ENCODE data around the gene MAGED2. TPM values are rescaled to one million over a fixed set of nuclear protein-coding genes. Genes with fewer than 3 reads are reported as not detected.
"Not testable (repeated sequence)": the region's sequence is repeated elsewhere in the genome, so short reads cannot be mapped to it uniquely, and the experiment has no call there.

MAGED2 gene
- total RNA-seq, 1 experiment from 2014 or later, result 136 TPM

DNA sequence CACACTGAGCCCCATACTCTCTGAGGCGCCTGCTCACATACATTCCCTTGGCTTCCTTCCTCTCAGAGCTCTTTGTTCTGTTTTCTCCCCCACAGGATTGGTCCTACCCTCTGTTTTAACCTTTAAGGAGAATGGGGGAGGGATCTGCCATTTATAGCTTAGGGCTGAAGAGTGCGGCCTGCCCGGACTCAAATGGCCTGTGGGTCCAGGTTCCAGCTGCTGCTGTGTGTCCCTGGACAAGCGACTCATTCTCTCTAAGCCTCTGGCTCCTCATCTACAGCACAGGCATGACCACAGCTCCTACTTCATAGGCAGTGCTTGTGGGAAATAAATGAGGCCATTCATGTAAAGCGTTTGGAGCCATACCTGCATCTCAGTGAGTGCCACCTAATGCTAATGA, 18.1 kb upstream of the MAGED2 start:
- DNase-seq (ENCODE audit: low spot score); H3K4me1 Mint-ChIP-seq; CTCF ChIA-PET; H3K27me3 Mint-ChIP-seq (ENCODE audit: low read depth); H3K27ac Mint-ChIP-seq; H3K4me3 Mint-ChIP-seq; H3K36me3 Mint-ChIP-seq; H3K9me3 Mint-ChIP-seq; ATAC-seq; POLR2A ChIA-PET: not testable (repeated sequence)

DNA sequence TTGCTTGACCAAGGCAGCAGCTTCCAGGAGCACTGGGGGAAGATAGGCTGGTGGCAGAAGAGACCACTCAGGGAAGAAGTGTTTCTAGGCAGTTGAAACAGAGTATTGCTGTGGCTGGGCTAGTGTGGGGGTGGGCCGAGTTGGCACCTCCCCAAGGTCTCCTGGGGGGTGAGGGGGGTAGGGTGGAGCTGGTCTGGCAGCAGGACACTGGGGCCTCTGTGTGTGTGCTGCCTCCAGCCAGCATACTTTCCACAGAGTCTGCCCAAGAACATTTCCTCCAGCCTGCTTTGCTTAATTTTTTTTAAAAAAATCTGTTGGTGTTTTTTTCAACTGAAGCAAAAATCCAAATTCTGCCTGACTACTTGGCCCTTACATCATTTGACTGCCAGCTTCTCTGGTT, 13.5 kb upstream of the MAGED2 start:
- Mint-ChIP-seq H3K4me1 (0 out of 2 replicates have a peak, but pooled peaks cover 1% of the 10 kb centered on the region), H3K27ac (no peak overlapping the region), H3K27me3 (ENCODE audit: low read depth) (peaks cover 3% of the 10 kb centered on the region), H3K4me3 (no peak overlapping the region), H3K36me3 (no peaks in the 10 kb centered on the region), H3K9me3 (no peaks in the 10 kb centered on the region)
- ChIA-PET POLR2A (no interaction called here), CTCF (no interaction called here)
- DNase-seq (ENCODE audit: low spot score) (no peak), ATAC-seq (no peak)
- no peak for TF ChIP-seq CREM (CRISPR knock-in tag; IDR thresholded peaks at IDR 0.05)
- TF ChIP-seq, protein P1, sequence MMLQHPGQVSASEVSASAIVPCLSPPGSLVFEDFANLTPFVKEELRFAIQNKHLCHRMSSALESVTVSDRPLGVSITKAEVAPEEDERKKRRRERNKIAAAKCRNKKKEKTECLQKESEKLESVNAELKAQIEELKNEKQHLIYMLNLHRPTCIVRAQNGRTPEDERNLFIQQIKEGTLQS (CRISPR knock-in tag; conservative IDR thresholded peaks at IDR 0.05), result no peak
- TF ChIP-seq, protein P2, sequence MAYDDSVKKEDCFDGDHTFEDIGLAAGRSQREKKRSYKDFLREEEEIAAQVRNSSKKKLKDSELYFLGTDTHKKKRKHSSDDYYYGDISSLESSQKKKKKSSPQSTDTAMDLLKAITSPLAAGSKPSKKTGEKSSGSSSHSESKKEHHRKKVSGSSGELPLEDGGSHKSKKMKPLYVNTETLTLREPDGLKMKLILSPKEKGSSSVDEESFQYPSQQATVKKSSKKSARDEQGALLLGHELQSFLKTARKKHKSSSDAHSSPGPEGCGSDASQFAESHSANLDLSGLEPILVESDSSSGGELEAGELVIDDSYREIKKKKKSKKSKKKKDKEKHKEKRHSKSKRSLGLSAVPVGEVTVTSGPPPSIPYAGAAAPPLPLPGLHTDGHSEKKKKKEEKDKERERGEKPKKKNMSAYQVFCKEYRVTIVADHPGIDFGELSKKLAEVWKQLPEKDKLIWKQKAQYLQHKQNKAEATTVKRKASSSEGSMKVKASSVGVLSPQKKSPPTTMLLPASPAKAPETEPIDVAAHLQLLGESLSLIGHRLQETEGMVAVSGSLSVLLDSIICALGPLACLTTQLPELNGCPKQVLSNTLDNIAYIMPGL (CRISPR knock-in tag; IDR thresholded peaks at IDR 0.05), result no peak
- no peak for TF ChIP-seq TEAD1 (CRISPR knock-in tag; IDR thresholded peaks at IDR 0.05)
- TF ChIP-seq, protein P3, sequence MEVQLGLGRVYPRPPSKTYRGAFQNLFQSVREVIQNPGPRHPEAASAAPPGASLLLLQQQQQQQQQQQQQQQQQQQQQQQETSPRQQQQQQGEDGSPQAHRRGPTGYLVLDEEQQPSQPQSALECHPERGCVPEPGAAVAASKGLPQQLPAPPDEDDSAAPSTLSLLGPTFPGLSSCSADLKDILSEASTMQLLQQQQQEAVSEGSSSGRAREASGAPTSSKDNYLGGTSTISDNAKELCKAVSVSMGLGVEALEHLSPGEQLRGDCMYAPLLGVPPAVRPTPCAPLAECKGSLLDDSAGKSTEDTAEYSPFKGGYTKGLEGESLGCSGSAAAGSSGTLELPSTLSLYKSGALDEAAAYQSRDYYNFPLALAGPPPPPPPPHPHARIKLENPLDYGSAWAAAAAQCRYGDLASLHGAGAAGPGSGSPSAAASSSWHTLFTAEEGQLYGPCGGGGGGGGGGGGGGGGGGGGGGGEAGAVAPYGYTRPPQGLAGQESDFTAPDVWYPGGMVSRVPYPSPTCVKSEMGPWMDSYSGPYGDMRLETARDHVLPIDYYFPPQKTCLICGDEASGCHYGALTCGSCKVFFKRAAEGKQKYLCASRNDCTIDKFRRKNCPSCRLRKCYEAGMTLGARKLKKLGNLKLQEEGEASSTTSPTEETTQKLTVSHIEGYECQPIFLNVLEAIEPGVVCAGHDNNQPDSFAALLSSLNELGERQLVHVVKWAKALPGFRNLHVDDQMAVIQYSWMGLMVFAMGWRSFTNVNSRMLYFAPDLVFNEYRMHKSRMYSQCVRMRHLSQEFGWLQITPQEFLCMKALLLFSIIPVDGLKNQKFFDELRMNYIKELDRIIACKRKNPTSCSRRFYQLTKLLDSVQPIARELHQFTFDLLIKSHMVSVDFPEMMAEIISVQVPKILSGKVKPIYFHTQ (CRISPR knock-in tag; IDR thresholded peaks at IDR 0.05), result no peak
- TF ChIP-seq RORB (CRISPR knock-in tag; IDR thresholded peaks at IDR 0.05), result no peak
- TF ChIP-seq, protein P4, sequence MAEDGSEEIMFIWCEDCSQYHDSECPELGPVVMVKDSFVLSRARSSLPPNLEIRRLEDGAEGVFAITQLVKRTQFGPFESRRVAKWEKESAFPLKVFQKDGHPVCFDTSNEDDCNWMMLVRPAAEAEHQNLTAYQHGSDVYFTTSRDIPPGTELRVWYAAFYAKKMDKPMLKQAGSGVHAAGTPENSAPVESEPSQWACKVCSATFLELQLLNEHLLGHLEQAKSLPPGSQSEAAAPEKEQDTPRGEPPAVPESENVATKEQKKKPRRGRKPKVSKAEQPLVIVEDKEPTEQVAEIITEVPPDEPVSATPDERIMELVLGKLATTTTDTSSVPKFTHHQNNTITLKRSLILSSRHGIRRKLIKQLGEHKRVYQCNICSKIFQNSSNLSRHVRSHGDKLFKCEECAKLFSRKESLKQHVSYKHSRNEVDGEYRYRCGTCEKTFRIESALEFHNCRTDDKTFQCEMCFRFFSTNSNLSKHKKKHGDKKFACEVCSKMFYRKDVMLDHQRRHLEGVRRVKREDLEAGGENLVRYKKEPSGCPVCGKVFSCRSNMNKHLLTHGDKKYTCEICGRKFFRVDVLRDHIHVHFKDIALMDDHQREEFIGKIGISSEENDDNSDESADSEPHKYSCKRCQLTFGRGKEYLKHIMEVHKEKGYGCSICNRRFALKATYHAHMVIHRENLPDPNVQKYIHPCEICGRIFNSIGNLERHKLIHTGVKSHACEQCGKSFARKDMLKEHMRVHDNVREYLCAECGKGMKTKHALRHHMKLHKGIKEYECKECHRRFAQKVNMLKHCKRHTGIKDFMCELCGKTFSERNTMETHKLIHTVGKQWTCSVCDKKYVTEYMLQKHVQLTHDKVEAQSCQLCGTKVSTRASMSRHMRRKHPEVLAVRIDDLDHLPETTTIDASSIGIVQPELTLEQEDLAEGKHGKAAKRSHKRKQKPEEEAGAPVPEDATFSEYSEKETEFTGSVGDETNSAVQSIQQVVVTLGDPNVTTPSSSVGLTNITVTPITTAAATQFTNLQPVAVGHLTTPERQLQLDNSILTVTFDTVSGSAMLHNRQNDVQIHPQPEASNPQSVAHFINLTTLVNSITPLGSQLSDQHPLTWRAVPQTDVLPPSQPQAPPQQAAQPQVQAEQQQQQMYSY (CRISPR knock-in tag; IDR thresholded peaks at IDR 0.05), result no peak
- TF ChIP-seq HMGA2 (CRISPR knock-in tag; IDR thresholded peaks at IDR 0.05), result no peak
- no peak for TF ChIP-seq TP53 (CRISPR knock-in tag; IDR thresholded peaks at IDR 0.05)
- no peak for TF ChIP-seq ZNF423 (CRISPR knock-in tag; IDR thresholded peaks at IDR 0.05)
- TF ChIP-seq SMAD4 (CRISPR knock-in tag; IDR thresholded peaks at IDR 0.05), result no peak
- TF ChIP-seq ZNF416 (CRISPR knock-in tag; IDR thresholded peaks at IDR 0.05), result no peak
- TF ChIP-seq SP1 (CRISPR knock-in tag; conservative IDR thresholded peaks at IDR 0.05), result no peak
- no peak for TF ChIP-seq ZBTB21 (CRISPR knock-in tag; IDR thresholded peaks at IDR 0.05; ENCODE audit: borderline replicate concordance)

DNA sequence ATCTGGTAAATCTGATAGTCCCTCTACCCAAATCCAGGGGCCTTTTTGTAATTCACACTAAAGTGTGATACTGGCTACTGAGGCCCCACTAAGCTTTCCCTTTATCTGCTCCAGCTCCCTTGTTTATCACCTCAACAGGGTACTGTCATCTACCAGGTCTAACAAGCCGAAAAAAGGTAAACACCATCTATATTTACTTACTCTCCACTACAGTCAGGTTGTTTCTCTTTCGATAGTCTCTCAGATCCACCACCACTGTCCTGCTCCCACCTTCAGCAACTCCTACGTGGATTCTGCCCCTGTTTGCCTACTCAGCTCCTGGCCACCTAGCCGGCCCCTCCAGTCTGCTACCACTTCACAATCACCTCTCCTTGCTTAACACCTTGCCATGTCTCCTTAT, 12.8 kb upstream of the MAGED2 start:
- H3K9me3 Mint-ChIP-seq, result no peaks in the 10 kb centered on the region
- TF ChIP-seq ZNF219 (CRISPR knock-in tag; IDR thresholded peaks at IDR 0.05; ENCODE audit: borderline replicate concordance), result no peak
- TF ChIP-seq, protein P5, sequence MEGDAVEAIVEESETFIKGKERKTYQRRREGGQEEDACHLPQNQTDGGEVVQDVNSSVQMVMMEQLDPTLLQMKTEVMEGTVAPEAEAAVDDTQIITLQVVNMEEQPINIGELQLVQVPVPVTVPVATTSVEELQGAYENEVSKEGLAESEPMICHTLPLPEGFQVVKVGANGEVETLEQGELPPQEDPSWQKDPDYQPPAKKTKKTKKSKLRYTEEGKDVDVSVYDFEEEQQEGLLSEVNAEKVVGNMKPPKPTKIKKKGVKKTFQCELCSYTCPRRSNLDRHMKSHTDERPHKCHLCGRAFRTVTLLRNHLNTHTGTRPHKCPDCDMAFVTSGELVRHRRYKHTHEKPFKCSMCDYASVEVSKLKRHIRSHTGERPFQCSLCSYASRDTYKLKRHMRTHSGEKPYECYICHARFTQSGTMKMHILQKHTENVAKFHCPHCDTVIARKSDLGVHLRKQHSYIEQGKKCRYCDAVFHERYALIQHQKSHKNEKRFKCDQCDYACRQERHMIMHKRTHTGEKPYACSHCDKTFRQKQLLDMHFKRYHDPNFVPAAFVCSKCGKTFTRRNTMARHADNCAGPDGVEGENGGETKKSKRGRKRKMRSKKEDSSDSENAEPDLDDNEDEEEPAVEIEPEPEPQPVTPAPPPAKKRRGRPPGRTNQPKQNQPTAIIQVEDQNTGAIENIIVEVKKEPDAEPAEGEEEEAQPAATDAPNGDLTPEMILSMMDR (IDR thresholded peaks at IDR 0.05), result no peak
- no peak for TF ChIP-seq NR1H2 (CRISPR knock-in tag; IDR thresholded peaks at IDR 0.05)
- TF ChIP-seq FOXJ3 (CRISPR knock-in tag; IDR thresholded peaks at IDR 0.05; ENCODE audit: borderline replicate concordance), result no peak
- no peak for TF ChIP-seq ZNF263 (CRISPR knock-in tag; IDR thresholded peaks at IDR 0.05; ENCODE audit: low read depth)
- no peak for TF ChIP-seq ZBTB21 (CRISPR knock-in tag; IDR thresholded peaks at IDR 0.05; ENCODE audit: borderline replicate concordance)
- TF ChIP-seq SMAD3 (CRISPR knock-in tag; IDR thresholded peaks at IDR 0.05; ENCODE audit: borderline replicate concordance), result no peak
- no peak for TF ChIP-seq ZNF396 (CRISPR knock-in tag; IDR thresholded peaks at IDR 0.05; ENCODE audit: borderline replicate concordance)
- TF ChIP-seq TEAD1 (CRISPR knock-in tag; IDR thresholded peaks at IDR 0.05), result no peak
- TF ChIP-seq SMAD4 (CRISPR knock-in tag; IDR thresholded peaks at IDR 0.05), result no peak
- no peak for TF ChIP-seq CREB1 (CRISPR knock-in tag; IDR thresholded peaks at IDR 0.05)
- TF ChIP-seq ATF1 (CRISPR knock-in tag; IDR thresholded peaks at IDR 0.05), result no peak
- TF ChIP-seq GABPB1 (CRISPR knock-in tag; IDR thresholded peaks at IDR 0.05), result no peak

More for the DNA sequence above, 12.8 kb upstream of the MAGED2 start:
- Mint-ChIP-seq H3K27ac (no peak overlapping the region), H3K27me3 (ENCODE audit: low read depth) (peaks cover 3% of the 10 kb centered on the region), H3K36me3 (no peaks in the 10 kb centered on the region), H3K4me3 (no peak overlapping the region), H3K4me1 (no peaks in the 10 kb centered on the region)
- POLR2A ChIA-PET, result no interaction called here
- DNase-seq (ENCODE audit: low spot score) (no peak), ATAC-seq (no peak)
- CTCF ChIA-PET, result no interaction called here

All from WTC11 (cell line).